ENCODE data around the gene ACCS. TPM values are rescaled to one million over a fixed set of nuclear protein-coding genes. Genes with fewer than 3 reads are reported as not detected.

Gene ACCS
- total and polyA plus RNA-seq, 9 of the 15 experiments (the other 6 are each of a cell fraction or from before 2014, with no cell fraction given), result 4.2 to 25.9 (median 16.3) TPM

DNA sequence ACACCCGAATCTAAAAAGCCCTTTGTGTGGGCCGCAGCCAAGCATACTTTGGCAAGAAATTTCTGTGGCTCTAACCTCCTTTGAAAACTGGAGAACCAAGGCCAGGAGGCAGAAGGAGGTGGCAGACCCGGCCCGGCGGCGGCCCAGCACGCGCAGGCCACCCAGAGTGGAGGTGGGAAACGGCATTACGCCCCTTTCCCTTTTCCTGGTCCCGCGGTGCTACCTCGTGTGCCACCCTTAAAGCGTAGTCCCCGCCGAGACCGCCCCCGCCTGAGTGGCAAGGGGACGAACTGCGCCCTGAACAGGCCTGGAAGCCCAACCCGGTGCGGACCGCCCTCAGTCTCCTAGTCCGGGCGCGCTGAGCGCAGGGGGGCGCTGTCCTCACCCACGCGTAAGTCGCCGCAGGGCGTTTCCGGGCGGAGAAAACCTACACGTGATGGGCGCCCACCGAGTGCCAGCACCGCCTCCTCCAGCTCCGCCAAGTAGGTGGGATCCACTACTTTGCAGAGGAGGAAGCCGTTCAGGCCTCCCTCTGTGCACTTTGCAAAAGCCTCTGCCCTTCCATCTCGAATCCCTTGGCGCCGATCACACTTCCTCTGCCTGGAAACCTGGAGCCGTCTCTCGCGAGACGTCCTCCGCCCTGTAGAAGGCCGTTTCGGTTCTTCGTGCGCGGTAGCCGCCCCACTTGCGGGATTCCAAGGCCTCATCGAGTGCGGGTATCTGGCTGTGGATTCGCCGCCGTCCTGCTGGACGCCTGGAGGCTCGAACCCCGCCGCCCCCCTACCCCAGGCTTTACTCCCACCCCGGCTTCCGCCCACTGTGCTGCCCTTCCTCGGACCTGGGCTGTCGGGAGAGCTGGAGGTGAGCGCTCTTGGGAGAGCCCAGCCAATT lies at the start of gene ACCS (continued):
- TF ChIP-seq, protein P1, sequence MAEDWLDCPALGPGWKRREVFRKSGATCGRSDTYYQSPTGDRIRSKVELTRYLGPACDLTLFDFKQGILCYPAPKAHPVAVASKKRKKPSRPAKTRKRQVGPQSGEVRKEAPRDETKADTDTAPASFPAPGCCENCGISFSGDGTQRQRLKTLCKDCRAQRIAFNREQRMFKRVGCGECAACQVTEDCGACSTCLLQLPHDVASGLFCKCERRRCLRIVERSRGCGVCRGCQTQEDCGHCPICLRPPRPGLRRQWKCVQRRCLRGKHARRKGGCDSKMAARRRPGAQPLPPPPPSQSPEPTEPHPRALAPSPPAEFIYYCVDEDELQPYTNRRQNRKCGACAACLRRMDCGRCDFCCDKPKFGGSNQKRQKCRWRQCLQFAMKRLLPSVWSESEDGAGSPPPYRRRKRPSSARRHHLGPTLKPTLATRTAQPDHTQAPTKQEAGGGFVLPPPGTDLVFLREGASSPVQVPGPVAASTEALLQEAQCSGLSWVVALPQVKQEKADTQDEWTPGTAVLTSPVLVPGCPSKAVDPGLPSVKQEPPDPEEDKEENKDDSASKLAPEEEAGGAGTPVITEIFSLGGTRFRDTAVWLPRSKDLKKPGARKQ (CRISPR knock-in tag; IDR thresholded peaks at IDR 0.05), result no peak
- peak; percentile 72 for TF ChIP-seq SAP30 (IDR thresholded peaks at IDR 0.05; ENCODE audit: borderline replicate concordance, insufficient read depth, low read depth, low read length, poor library complexity, severe bottlenecking)
- TF ChIP-seq ZNF3 (CRISPR knock-in tag; IDR thresholded peaks at IDR 0.05), result no peak
- TF ChIP-seq ZKSCAN3 (CRISPR knock-in tag; IDR thresholded peaks at IDR 0.05), result no peak
- TF ChIP-seq EWSR1 (IDR thresholded peaks at IDR 0.05; ENCODE audit: borderline replicate concordance, low read depth, partially characterized antibody), result no peak
- TF ChIP-seq ZNF274 (IDR thresholded peaks at IDR 0.05; ENCODE audit: borderline replicate concordance, low read depth, low read length), result no peak
- TF ChIP-seq MYBL2 (IDR thresholded peaks at IDR 0.05; ENCODE audit: low read depth), result no peak
- TF ChIP-seq MYBL2 (CRISPR knock-in tag; IDR thresholded peaks at IDR 0.05; ENCODE audit: borderline replicate concordance), result no peak
- TF ChIP-seq, protein P2, sequence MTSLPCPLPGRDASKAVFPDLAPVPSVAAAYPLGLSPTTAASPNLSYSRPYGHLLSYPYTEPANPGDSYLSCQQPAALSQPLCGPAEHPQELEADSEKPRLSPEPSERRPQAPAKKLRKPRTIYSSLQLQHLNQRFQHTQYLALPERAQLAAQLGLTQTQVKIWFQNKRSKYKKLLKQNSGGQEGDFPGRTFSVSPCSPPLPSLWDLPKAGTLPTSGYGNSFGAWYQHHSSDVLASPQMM (CRISPR knock-in tag; IDR thresholded peaks at IDR 0.05), result no peak
- peak; percentile 28; the same call in 1 of the 2 replicates for TF ChIP-seq GATAD2A (IDR thresholded peaks at IDR 0.05)
- TF ChIP-seq, protein P3, sequence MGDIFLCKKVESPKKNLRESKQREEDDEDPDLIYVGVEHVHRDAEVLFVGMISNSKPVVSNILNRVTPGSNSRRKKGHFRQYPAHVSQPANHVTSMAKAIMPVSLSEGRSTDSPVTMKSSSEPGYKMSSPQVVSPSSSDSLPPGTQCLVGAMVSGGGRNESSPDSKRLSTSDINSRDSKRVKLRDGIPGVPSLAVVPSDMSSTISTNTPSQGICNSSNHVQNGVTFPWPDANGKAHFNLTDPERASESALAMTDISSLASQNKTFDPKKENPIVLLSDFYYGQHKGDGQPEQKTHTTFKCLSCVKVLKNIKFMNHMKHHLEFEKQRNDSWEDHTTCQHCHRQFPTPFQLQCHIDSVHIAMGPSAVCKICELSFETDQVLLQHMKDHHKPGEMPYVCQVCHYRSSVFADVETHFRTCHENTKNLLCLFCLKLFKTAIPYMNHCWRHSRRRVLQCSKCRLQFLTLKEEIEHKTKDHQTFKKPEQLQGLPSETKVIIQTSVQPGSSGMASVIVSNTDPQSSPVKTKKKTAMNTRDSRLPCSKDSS (IDR thresholded peaks at IDR 0.05; ENCODE audit: low read depth, partially characterized antibody), result no peak
- TF ChIP-seq PTRF (tag; IDR thresholded peaks at IDR 0.05), result no peak
- no peak for TF ChIP-seq FOXJ3 (CRISPR knock-in tag; IDR thresholded peaks at IDR 0.05)
- TF ChIP-seq ZBED1 (IDR thresholded peaks at IDR 0.05), result no peak
- no peak for TF ChIP-seq TAF15 (IDR thresholded peaks at IDR 0.05; ENCODE audit: low read depth, low read length)
- no peak for TF ChIP-seq SMARCB1 (IDR thresholded peaks at IDR 0.05; ENCODE audit: insufficient read length, low read depth)
- TF ChIP-seq ESRRB (CRISPR knock-in tag; IDR thresholded peaks at IDR 0.05; ENCODE audit: borderline replicate concordance), result no peak
- TF ChIP-seq, protein P4, sequence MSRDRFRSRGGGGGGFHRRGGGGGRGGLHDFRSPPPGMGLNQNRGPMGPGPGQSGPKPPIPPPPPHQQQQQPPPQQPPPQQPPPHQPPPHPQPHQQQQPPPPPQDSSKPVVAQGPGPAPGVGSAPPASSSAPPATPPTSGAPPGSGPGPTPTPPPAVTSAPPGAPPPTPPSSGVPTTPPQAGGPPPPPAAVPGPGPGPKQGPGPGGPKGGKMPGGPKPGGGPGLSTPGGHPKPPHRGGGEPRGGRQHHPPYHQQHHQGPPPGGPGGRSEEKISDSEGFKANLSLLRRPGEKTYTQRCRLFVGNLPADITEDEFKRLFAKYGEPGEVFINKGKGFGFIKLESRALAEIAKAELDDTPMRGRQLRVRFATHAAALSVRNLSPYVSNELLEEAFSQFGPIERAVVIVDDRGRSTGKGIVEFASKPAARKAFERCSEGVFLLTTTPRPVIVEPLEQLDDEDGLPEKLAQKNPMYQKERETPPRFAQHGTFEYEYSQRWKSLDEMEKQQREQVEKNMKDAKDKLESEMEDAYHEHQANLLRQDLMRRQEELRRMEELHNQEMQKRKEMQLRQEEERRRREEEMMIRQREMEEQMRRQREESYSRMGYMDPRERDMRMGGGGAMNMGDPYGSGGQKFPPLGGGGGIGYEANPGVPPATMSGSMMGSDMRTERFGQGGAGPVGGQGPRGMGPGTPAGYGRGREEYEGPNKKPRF (IDR thresholded peaks at IDR 0.05; ENCODE audit: low read depth, low read length), result no peak
